Adrenal gland (tissue), 5 donors: ENCODE measurements around the gene DDX47.

ENCODE experiments used
- CTCF ChIP-seq, 6 experiments: fragments of 450-650 bp in 4 of 6; fragments of 200-600 bp in 2 of 6; sonication (generic) in 1 of 6; IDR thresholded peaks; 1 replicate in 5 of 6; 2 replicates in 1 of 6; pipeline versions ENCODE4 v1.5.1 to v1.8.0; 2016 to 2021; ENCODE audit warnings: antibody characterized with exemption in 6 of 6, mild to moderate bottlenecking in 2 of 6, moderate library complexity in 1 of 6
- POLR2A ChIP-seq, 2 donors: fragments of 450-650 bp; IDR thresholded peaks; one replicate each; pipeline ENCODE4 v1.6.1; 2017; ENCODE audit warnings: antibody characterized with exemption in 2 of 2, mild to moderate bottlenecking in 2 of 2, moderate library complexity in 1 of 2
- donor health status: DM: no; HTN: no; CAD: no.

DNA sequence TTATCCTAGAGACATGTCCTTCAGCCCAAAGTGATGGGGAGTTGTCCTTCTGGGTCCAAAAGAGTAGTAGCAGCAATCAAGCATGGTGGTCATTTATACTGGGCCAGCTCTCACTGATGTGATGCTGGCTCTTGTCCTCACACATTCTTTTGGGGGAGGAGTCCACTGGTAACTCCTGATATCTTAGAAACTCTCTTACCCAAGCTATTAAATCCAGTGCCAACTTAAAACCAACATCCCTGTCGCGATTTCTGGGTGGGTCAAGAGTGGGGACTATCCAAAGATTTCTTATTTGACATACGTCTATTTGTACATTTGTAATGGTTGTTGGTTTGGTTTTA is 24.6 kb downstream of the DDX47 start:
- no peak for TF ChIP-seq POLR2A (IDR thresholded peaks at IDR 0.05)
- TF ChIP-seq CTCF (IDR thresholded peaks at IDR 0.05): no peak
